Right lung (tissue), 5 donors: Measurements from ENCODE around the gene ZIM2. TPM values are rescaled to one million over a fixed set of nuclear protein-coding genes. Genes with fewer than 3 reads are reported as not detected.
A peak's percentile ranks its signal among the peaks of the same experiment; 100 is the strongest.

Experiments
- DNase-seq, 2 donors: peaks; one replicate each; pipeline ENCODE4 v3.0.0-alpha.2; 2013
- polyA plus RNA-seq, 5 donors: library from polyadenylated mRNA; unstranded; fragments of 120-200 nt; gene quantifications; one replicate each; pipeline versions ENCODE4 v1.2.1 to v1.2.3, GENCODE V29; 2013; ENCODE audit warnings: inconsistent platforms in 1 of 5, low replicate concordance in 1 of 5; ENCODE audit not compliant: insufficient read length in 5 of 5, insufficient read depth in 1 of 5

ZIM2 gene
- polyA plus RNA-seq, 5 donors = 1.00 to 2.2 (median 1.6) TPM

- peak; percentile 90 to 93 for DNase-seq
Observed at GRCh38 chr19:56839652-56840450, 675 bp downstream of the ZIM2 start.

DNA sequence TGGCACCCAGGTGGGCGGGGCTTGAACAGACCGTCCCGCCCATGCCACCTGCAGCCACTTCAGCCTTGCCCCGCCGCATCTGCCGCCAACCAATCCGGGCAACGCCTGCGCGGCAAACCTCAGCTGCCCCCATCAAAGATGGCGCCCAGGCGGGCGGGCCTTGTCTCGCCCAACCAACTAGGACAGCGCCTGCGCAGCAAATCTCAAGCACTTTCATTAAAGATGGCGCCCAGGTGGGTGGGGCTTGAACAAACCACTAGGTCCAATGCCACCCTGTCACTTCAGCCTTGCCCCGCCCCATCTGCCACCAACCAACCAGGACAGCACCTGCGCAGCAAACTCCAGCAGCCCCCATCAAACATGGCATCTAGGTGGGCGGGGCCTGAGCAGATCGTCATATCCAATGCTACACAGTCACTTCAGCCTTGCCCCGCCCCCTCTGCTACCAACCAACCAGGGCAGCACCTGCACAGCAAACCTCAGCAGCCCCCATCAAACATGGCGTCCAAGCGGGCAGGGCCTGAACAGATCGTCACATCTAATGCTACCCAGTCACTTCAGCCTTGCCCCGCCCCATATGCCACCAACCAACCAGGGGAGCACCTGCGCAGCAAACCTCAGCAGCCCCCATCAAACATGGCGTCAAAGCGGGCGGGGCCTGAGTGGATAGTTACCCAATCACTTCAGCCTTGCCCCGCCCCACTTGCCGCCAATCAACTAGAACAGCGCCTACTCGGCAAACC lies 1.4 kb downstream of the ZIM2 start:
- DNase-seq = peak; percentile 92 to 94

- DNase-seq = peak; percentile 64 to 68
Observed at GRCh38 chr19:56838024-56838908, 2.3 kb downstream of the ZIM2 start.

- DNase-seq = peak; percentile 65 to 74
Observed at GRCh38 chr19:56837492-56838023, 3.0 kb downstream of the ZIM2 start.

GRCh38 chr19:56837004-56837403 lies 3.5 kb downstream of the ZIM2 start:
- DNase-seq = peak in 1 of 2 donors; percentile 2

DNA sequence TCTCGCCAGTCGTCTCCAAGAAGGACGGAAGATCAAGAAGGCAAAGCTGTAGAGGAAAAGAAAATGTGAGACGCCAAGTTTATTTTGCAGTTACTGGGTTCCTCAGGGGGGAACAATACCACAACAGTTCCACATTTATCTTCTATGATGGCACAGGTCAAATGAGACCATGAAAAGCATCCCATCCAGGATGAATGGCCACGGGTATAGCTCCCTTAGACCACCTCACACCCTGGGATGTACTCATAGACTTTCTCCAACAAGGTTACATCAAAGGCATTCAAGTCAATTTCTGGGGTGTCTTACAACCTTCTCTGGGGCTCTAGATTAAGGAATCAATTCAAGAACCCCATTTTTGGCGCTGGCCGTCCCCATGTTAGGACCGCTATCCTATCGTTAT lies 4.5 kb downstream of the ZIM2 start:
- DNase-seq = no peak

DNA sequence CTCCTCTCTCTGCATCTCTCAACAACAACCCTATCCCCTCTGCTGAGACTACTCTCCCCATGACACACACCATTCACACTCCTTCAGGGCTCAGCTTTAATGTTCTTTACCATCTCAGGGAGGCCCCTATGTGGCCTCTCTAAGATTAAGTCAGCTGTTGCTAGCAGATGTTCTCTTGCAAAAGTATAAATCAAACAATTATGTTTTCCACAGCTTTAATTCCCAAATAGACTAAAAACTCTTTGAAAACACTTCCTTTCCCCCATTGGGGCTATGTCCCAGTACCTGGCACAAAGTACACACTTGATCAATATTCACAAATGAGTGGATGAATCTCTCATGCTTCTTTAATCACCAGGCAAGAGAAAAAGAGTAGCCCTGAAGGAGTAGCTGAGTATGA lies 5.1 kb downstream of the ZIM2 start:
- DNase-seq = no peak

DNA sequence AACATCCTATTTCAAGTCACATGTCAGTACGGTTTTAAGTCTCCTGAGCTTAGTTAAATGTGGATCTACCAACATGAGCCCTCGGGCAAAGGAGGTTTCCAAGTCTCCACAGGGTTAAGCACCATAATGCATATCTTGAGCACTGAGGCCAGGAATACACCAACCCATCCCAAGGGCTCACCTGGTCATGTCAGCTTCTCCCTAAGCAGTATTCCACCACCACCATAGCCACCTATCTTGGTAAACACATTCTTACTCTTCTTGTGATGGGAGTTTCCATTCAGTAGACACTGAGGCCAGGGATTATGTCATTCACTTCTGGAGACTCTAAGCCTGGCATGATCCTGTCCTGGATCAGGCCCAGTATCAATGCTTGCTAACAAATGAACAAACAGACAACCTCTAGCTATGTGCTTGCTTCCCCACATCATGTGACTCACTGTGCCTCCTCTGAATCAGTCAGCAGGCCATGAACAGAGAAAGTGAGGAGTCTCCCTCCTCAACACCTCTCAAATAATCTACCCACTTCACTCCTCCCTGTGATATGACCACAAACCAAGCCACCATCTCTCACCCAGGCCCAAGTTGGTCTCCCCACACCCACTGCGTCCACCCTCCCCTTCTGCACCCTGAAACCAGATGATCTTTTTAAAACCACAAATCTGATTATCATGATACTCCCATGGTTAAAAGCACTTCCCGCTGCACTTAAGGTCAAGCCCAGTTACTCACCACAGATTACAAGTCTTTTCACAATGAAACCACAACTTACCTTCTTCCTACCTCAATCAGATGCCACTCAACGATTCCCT lies 5.8 kb downstream of the ZIM2 start:
- no peak for DNase-seq

- no peak for DNase-seq
Observed at GRCh38 chr19:56832352-56832928, 8.1 kb downstream of the ZIM2 start.

DNA sequence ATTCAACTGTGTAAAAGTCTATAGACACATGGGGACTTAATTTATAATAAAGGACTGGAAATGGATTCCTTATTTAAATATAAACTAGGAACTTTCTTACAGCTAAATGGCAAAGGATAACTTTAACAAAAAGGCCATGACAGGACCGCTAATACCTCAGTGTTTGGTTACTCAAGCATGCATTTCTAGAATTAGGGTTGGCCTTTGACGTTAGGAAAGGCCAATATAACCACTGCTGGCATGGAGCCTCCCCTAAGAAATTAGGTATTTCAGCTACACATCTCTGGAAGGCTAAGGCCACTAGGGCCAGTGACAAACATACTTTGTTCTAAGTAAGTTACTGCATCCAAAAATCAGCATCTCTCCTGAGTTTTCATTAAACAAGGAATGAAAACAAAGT lies 9.3 kb downstream of the ZIM2 start:
- DNase-seq = no peak

DNA sequence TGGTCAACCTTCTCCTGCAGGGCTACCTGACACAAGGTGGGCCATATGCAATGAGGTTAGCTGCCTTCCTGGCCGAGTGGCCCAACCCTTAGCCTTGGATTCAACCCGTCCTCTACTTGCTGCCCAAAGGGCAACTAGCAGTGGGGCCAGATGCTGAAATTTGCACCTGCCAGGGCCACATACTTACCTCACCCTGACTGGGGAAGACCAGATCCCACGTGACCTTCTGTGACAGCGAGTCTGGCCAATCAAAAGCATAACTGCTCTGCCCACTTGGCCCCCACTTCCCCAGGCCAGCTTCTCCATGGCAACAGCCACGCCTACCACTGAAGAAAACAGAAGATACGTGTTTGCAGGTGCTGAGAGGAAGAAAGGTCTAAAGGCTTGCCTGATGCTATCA lies 10.9 kb downstream of the ZIM2 start:
- DNase-seq = no peak

- DNase-seq = no peak
Observed at GRCh38 chr19:56827708-56828107, 12.8 kb downstream of the ZIM2 start.

GRCh38 chr19:56823956-56824355 lies 16.6 kb downstream of the ZIM2 start:
- DNase-seq = no peak

DNA sequence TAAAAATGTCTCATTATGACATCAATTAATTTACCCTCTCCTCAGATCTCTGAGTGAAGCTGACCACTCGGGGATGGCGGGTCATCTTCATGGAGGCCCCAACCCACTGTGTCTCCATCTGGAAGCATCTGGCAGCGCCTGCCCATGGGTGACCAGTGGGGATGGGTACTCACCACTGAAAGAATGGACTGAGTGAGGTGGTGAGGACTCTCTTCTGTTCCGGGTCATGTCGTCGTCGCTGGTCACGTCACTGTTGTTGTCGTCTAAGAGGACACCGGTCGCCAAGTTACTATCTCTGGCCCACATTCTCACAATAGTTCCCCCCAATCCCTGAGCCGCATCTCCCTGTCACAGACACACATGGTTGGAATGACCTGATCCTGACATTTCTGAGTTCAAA lies 17.1 kb downstream of the ZIM2 start:
- DNase-seq = no peak

DNA sequence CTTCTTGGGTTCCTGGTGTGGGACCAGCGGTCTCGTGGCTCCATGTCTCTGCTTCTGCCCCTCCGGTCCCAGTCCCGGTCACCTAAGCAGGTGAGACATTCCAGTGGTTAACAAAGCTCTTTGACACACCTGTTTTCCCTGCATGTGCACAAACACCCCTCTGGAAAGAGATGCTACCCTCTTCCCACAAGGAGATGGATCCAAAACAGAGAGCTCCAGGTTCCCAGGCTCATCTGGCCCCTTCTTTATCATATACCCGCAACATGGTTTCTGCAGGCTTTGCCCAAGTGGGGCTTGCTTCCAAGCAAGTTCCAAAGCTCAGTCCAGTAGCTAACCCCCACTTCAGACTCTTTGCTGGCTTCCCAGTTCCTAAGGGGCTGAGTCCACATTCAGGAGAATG lies 17.8 kb downstream of the ZIM2 start:
- no peak for DNase-seq

DNA sequence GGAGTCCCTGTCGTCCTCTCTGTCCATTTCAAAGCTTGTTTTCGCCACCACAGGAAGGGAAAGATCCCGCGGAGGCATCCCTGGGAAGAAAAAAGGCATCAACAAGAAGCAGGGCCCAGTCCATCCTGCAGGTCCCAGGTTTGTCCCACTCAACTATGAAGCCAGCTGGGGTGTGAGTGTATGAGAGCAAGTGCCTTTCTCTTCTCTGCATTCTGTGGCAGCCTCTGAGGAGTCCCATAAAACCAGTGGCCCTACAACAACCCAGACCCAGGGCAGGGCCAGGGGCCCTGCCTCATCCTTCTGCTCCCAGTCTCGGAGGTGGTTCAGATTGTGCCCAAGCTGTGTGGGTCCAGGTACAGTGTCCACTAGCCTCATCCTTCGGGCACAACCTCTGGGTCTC lies 18.9 kb downstream of the ZIM2 start:
- no peak for DNase-seq

DNA sequence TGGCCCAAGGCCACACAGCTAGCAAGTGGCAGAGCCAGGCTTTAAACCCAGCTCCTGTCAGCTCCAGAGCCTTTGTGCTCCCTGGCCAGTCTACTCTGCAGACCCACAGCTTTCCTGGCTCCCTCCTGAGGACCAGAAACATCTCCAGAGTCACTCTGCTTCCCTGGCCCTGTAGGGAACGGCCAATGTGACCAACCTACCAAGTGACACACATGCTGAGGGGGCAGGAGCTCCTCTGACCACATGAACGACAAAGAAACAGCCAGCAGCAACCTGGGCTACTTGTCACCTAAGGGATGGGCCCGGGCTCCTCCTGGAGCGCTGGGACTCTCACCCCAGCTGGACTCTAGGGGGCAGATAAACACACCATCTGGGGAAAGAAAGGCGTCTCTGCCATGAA lies 19.3 kb downstream of the ZIM2 start:
- no peak for DNase-seq

GRCh38 chr19:56819166-56819565 lies 21.4 kb downstream of the ZIM2 start:
- no peak for DNase-seq

- DNase-seq = no peak
Observed at GRCh38 chr19:56814656-56815055, 25.9 kb downstream of the ZIM2 start.

DNA sequence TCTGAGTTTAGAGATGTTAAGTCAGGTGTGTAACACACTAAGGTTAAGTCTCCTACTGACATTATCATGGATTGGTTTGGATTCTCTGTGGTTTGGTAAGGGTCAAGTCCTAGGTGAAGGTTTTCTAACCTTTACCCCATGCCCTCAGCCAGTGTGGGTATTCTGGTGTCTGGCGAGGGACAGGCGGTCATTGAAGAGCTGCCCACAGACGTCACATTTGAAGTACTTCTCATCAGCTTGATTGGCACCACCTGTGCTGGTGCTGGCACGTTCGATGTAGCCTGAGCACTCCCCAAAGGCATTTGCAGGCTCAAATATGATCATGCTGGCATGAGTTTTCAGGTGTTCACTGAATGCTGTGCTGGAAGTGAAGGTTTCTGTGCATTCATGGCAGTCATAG lies 27.0 kb downstream of the ZIM2 start:
- DNase-seq = no peak

GRCh38 chr19:56811480-56811879 lies 29.0 kb downstream of the ZIM2 start:
- no peak for DNase-seq
